RPMI7951 (cell line): Measurements from ENCODE around the gene CLOCK. TPM values are rescaled to one million over a fixed set of nuclear protein-coding genes. Genes with fewer than 3 reads are reported as not detected.

ENCODE experiments used
- DNase-seq: peaks from one replicate; pipeline ENCODE4 v3.0.0-alpha.2; 2012; ENCODE audit warnings: low read depth
- total RNA-seq: library from RNA; depleted of rRNA; stranded (reverse); fragments of >200 nt; shearing (Covaris generic); gene quantifications from 2 replicates; pipeline ENCODE4 v1.2.3, GENCODE V29; 2014

CLOCK gene
- total RNA-seq, 1 experiment from 2014 or later = 26.0 TPM

- peak; percentile 68 for DNase-seq
Measured at GRCh38 chr4:55475394-55476243, 71.1 kb downstream of the CLOCK start.

- no peak for DNase-seq
Measured at GRCh38 chr4:55469979-55470378, 76.7 kb downstream of the CLOCK start.

- DNase-seq = peak; percentile 51
Measured at GRCh38 chr4:55468724-55469123, 78.0 kb downstream of the CLOCK start.

- DNase-seq = no peak
Measured at GRCh38 chr4:55466001-55466400, 80.7 kb downstream of the CLOCK start.

- no peak for DNase-seq
Measured at GRCh38 chr4:55458611-55459010, 88.1 kb downstream of the CLOCK start.

DNA sequence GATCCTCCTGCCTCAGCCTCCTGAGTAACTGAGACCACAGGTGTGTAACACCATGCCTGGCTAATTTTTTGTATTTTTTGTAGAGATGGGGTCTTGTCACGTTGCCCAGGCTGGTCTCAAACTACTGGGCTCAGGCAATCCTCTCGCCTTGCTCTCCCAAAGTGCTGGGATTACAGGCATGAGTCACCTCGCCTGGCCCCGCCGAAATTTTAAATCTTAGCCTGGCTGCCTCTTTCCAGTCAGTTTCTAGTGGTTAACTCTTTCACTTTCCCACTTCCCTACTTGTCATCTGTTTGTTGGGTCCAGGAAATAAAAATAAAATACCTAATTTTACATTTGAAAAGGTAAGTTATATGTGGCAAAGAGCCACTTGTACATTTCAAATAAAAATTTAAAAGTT lies 88.5 kb downstream of the CLOCK start:
- DNase-seq = peak; percentile 63

GRCh38 chr4:55450566-55450965 lies 96.1 kb downstream of the CLOCK start:
- DNase-seq = no peak

- DNase-seq = no peak
Measured at GRCh38 chr4:55447831-55448230, 98.9 kb downstream of the CLOCK start.

DNA sequence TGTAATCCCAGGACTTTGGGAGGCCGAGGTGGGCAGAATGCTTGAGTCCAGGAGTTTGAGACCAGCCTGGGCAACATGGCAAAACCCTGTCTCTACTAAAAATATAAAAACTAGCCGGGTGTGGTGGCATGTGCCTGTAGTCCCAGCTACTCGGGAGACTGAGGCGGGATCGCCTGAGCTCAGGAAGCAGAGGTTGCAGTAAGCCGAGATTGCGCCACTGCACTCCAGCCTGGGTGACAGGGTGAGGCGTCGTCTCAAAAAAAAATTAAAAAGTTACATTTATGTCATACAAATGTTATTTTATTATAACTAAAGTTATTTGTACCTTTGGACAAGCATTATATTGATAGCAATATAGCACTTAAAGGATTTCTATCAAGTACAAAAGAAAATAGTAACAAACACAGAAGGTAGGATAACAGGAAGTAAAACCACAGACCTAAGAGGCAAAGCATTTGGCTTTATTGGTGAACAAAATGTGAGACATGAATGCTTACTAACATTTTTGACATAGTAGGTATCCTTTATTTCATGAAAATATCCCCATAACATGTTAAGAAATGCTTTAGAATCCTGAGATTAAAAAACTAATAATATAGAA lies 99.5 kb downstream of the CLOCK start:
- DNase-seq = no peak

DNA sequence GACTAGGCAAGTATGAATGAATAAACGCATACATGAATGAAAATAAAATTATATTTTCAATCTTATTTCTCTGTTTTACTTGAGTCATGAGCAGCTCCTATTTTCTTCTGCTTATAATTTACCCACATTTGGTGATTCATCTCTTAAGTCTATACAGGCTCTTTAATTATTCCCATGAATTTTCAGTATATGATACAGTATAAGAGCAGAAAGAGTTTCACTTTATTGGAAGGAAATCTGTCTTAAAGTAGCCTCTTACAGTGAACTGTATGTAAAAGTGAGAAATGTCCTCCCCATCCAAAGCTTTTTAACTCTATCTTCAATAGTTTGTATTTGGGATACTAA lies 100.2 kb downstream of the CLOCK start:
- DNase-seq = no peak

DNA sequence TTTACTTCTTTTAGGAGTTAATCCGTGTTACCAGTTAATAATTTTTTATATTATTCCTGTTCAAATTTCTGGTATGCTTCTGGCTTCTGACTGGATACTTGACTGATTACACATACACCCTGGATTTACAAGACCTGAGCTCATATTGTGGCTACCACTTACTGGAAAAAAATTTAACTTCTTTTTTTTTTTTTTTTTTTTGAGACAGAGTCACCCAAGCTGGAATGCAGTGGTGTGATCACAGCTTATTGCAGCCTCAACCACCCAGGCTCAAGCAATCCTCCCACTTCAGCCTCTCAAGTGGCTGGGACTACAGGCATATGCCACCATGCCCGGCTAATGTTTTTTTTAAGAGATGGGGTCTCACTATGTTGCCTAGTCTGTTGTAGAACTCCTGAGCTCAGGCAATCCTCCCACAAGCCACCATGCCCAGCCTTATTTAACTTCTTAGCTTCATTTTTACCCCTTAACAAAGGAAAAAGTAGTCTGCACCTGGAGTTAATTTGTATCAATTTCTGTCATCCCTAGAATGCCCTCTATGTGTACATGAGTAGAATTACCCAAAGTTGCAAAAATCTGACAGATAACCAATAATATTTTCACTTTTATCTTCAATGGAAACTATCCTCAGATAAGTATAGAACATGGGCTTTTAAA lies 100.7 kb downstream of the CLOCK start:
- DNase-seq = peak; percentile 34

- peak; percentile 23 for DNase-seq
Measured at GRCh38 chr4:55444827-55445226, 101.9 kb downstream of the CLOCK start.

- DNase-seq = no peak
Measured at GRCh38 chr4:55442541-55442940, 104.2 kb downstream of the CLOCK start.

DNA sequence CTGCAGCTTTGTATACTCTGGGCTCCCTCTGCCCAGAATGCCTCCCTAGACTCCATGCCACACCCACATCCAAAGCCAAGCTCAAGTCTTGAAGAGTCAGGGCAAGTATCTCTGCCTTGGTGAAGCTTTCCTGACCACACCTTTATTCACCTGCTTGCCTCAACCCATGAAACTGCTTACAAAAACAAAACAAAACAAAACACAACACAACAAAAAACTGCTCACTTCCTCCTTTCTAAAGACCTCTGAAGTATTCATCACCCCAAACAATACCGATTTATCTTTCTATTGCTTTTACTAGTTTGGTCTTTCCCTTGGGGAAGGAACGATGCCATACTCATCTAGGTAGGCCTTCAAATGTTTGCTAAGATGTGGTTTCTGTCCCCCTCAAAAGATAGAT lies 105.9 kb downstream of the CLOCK start:
- no peak for DNase-seq

GRCh38 chr4:55439023-55439422 lies 107.7 kb downstream of the CLOCK start:
- no peak for DNase-seq

- no peak for DNase-seq
Measured at GRCh38 chr4:55438314-55438713, 108.4 kb downstream of the CLOCK start.

- no peak for DNase-seq
Measured at GRCh38 chr4:55437823-55438222, 108.9 kb downstream of the CLOCK start.

DNA sequence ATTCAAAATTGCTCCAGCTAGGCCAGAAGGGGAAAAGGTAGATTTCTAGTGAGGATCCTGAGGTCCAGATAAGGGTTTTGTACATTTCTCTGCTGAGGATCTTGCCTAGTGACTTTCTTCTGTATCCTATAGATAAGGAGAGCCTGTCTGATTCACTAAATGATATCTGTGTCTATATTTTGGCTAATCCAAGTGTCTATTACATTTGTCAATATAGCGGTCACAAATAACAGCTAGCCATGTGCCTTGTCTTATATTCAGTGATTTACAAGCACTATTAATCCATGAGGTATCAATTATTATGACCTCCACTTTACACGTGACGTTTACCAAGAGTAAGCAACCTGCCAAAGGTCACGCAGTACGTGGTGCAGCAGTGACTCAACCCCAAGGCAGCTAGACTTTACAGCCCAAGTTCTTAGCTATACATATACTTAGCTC lies 109.3 kb downstream of the CLOCK start:
- DNase-seq = no peak

- DNase-seq = no peak
Measured at GRCh38 chr4:55435141-55435841, 111.4 kb downstream of the CLOCK start.

- no peak for DNase-seq
Measured at GRCh38 chr4:55431710-55432336, 114.9 kb downstream of the CLOCK start.

DNA sequence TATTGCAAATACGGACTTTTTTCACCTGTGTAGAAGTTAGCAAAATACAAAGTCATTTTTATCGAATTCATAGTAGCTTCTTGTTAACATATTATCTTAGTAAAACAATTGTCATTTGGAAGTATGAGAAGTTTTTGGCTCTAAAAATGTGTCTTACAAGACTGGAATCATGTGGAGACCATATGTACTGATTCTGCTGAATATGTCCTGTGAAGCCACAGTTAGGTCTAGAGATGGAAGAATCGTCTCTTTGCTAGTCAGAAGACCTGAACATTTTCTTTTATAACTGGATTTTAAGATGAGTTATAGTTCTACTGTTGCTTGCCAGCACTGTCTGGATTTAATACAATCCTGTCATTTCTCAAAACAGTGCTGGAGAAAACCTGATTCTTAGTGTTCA lies 121.9 kb downstream of the CLOCK start:
- DNase-seq = no peak

DNA sequence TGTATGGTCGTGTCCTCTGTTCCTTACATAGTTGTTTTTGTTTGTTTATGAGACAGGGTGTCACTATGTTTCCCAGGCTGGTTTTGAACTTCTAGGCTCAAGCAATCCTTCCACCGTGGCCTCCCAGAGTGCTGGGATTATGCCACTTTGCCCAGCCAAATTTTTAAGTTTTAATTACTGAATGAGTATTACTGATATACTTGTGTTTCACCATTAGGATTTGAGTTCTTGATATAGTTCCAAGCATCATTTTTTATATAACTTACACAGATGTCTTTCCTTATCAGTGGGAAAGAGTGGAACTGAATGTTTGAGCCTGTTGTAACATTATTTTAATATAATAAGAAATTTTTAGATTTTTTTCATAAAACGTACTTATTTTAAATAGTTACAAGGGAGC lies 130.5 kb downstream of the CLOCK start:
- no peak for DNase-seq
